CD8-positive, alpha-beta memory T cell (primary cell): ENCODE measurements around the gene EEFSEC. TPM values are rescaled to one million over a fixed set of nuclear protein-coding genes. Genes with fewer than 3 reads are reported as not detected.

Experiments used
- CTCF ChIA-PET: fragments of 350-600 bp; sonication (Branson Sonifier 250); formaldehyde crosslinking; loops from one replicate; lab custom pipeline; 2021; ENCODE audit warnings: antibody characterized with exemption; lab: Charles Lee
- POLR2A ChIA-PET: fragments of 350-600 bp; sonication (Branson Sonifier 250); formaldehyde crosslinking; loops from one replicate; lab custom pipeline; 2021; ENCODE audit warnings: antibody characterized with exemption; lab: Charles Lee
- DNase-seq, 5 donors: peaks; one replicate each; pipeline versions ENCODE4 v3.0.0 to v3.0.0-alpha.2; 2020 to 2022; ENCODE audit warnings: mixed read lengths in 1 of 5
- H3K27ac ChIP-seq: one replicate; pipeline ENCODE4 v1.7.0; 2013; ENCODE audit warnings: low read depth, mild to moderate bottlenecking, low read length, moderate library complexity
- H3K27me3 ChIP-seq: 2 replicates; pipeline ENCODE4 v1.7.0; 2013; ENCODE audit warnings: low read length, mild to moderate bottlenecking; ENCODE audit not compliant: insufficient read depth, poor library complexity, severe bottlenecking
- H3K36me3 ChIP-seq: 2 replicates; pipeline ENCODE4 v1.7.0; 2013; ENCODE audit warnings: mild to moderate bottlenecking, low read length, moderate library complexity; ENCODE audit not compliant: insufficient read depth
- H3K4me1 ChIP-seq: 2 replicates; pipeline ENCODE4 v1.7.0; 2013; ENCODE audit warnings: mild to moderate bottlenecking, low read length, moderate library complexity; ENCODE audit not compliant: insufficient read depth
- H3K4me3 ChIP-seq: 2 replicates; pipeline ENCODE4 v1.7.0; 2013; ENCODE audit warnings: mild to moderate bottlenecking, low read length
- H3K9me3 ChIP-seq: 2 replicates; pipeline ENCODE4 v1.7.0; 2013; ENCODE audit warnings: mild to moderate bottlenecking, low read length
- H3K27ac Mint-ChIP-seq, 8 donors: one replicate each; pipeline ENCODE4 v1.8.0; 2020 to 2021; ENCODE audit warnings: mixed read lengths in 8 of 8, mild to moderate bottlenecking in 6 of 8, inconsistent platforms in 3 of 8, moderate library complexity in 3 of 8
- H3K27me3 Mint-ChIP-seq, 2 donors: one replicate each; pipeline ENCODE4 v1.8.0; 2020 to 2021; ENCODE audit warnings: mixed read lengths in 2 of 2, mild to moderate bottlenecking in 1 of 2, moderate library complexity in 1 of 2
- H3K36me3 Mint-ChIP-seq, 3 donors: one replicate each; pipeline ENCODE4 v1.8.0; 2020 to 2021; ENCODE audit warnings: mixed read lengths in 3 of 3, inconsistent platforms in 1 of 3, mild to moderate bottlenecking in 1 of 3
- H3K4me1 Mint-ChIP-seq, 3 donors: one replicate each; pipeline ENCODE4 v1.8.0; 2020 to 2021; ENCODE audit warnings: mixed read lengths in 3 of 3, inconsistent platforms in 1 of 3, mild to moderate bottlenecking in 1 of 3
- H3K4me3 Mint-ChIP-seq, 7 donors: one replicate each; pipeline ENCODE4 v1.8.0; 2020 to 2021; ENCODE audit warnings: mixed read lengths in 7 of 7, mild to moderate bottlenecking in 6 of 7, moderate library complexity in 4 of 7, inconsistent platforms in 2 of 7
- H3K9me3 Mint-ChIP-seq, 5 donors: one replicate each; pipeline ENCODE4 v1.8.0; 2020 to 2022; ENCODE audit warnings: mixed read lengths in 5 of 5, mild to moderate bottlenecking in 3 of 5, moderate library complexity in 2 of 5, inconsistent platforms in 1 of 5
- polyA plus RNA-seq: library from polyadenylated mRNA; unstranded; fragments of 300-500 nt; fragmentation: Illumina TruSeq; gene quantifications from one replicate; pipeline ENCODE4 v1.2.3, GENCODE V29; 2021
- total RNA-seq, 2 experiments: library from RNA; stranded (reverse); gene quantifications; one replicate each; pipeline ENCODE4 v1.2.3, GENCODE V29; 2021

EEFSEC gene
- total and polyA plus RNA-seq, 3 experiments from 2014 or later: 20.4 to 28.6 (median 21.8) TPM

- ChIA-PET CTCF (no interaction called here), POLR2A (no interaction called here)
- H3K9me3 Mint-ChIP-seq: no peaks in the 10 kb centered on the region
- DNase-seq: no peak
- no peaks in the 10 kb centered on the region for H3K4me1 ChIP-seq
- H3K27ac Mint-ChIP-seq: no peak overlapping the region
- H3K4me3 ChIP-seq: no peak overlapping the region
- no peaks in the 10 kb centered on the region for H3K36me3 ChIP-seq
- no peaks in the 10 kb centered on the region for H3K27me3 ChIP-seq
- peaks cover 0 to 1% of the 10 kb centered on the region in 2 donors for H3K27me3 Mint-ChIP-seq
- H3K9me3 ChIP-seq: no peaks in the 10 kb centered on the region
- H3K4me3 Mint-ChIP-seq: no peak overlapping the region
- H3K36me3 Mint-ChIP-seq: peaks cover 5 to 27% (median 14%) of the 10 kb centered on the region in 3 donors
- H3K4me1 Mint-ChIP-seq: peaks cover 3 to 6% (median 4%) of the 10 kb centered on the region in 3 donors
- no peak overlapping the region for H3K27ac ChIP-seq
Measured at GRCh38 chr3:128196647-128197046, 43.4 kb downstream of the EEFSEC start.

- DNase-seq: no peak
- ChIA-PET CTCF (no interaction called here), POLR2A (no interaction called here)
- H3K9me3 Mint-ChIP-seq: no peaks in the 10 kb centered on the region
- H3K36me3 Mint-ChIP-seq: peaks cover 10 to 34% (median 14%) of the 10 kb centered on the region in 3 donors
- Histone ChIP-seq H3K4me1 (no peaks in the 10 kb centered on the region), H3K9me3 (no peaks in the 10 kb centered on the region), H3K36me3 (no peaks in the 10 kb centered on the region), H3K27me3 (no peaks in the 10 kb centered on the region), H3K4me3 (no peak overlapping the region), H3K27ac (no peak overlapping the region)
- H3K27me3 Mint-ChIP-seq: peaks cover 0 to 1% of the 10 kb centered on the region in 2 donors
- no peak overlapping the region for H3K4me3 Mint-ChIP-seq
- peaks cover 3 to 6% (median 4%) of the 10 kb centered on the region in 3 donors for H3K4me1 Mint-ChIP-seq
- no peak overlapping the region for H3K27ac Mint-ChIP-seq
Measured at GRCh38 chr3:128197855-128198254, 44.6 kb downstream of the EEFSEC start.

GRCh38 chr3:128198313-128198712, 45.0 kb downstream of the EEFSEC start:
- ChIA-PET POLR2A (no interaction called here), CTCF (no interaction called here)
- Histone ChIP-seq H3K27me3 (no peaks in the 10 kb centered on the region), H3K9me3 (no peaks in the 10 kb centered on the region), H3K27ac (no peak overlapping the region), H3K4me3 (no peak overlapping the region), H3K36me3 (no peaks in the 10 kb centered on the region), H3K4me1 (no peaks in the 10 kb centered on the region)
- Mint-ChIP-seq H3K27ac (peak overlapping the region in 1 of 8 donors; percentile 8), H3K4me3 (no peak overlapping the region), H3K36me3 (peaks cover 14 to 39% (median 14%) of the 10 kb centered on the region in 3 donors), H3K4me1 (peaks cover 4 to 6% (median 5%) of the 10 kb centered on the region in 3 donors), H3K27me3 (peaks cover 0 to 1% of the 10 kb centered on the region in 2 donors), H3K9me3 (no peaks in the 10 kb centered on the region)
- no peak for DNase-seq

- H3K4me3 Mint-ChIP-seq: no peak overlapping the region
- H3K36me3 Mint-ChIP-seq: peaks cover 14 to 41% (median 15%) of the 10 kb centered on the region in 3 donors
Measured at GRCh38 chr3:128199110-128199509, 45.8 kb downstream of the EEFSEC start.

GRCh38 chr3:128201158-128201755, 48.0 kb downstream of the EEFSEC start:
- Histone ChIP-seq H3K36me3 (no peaks in the 10 kb centered on the region), H3K4me1 (no peaks in the 10 kb centered on the region), H3K27me3 (no peaks in the 10 kb centered on the region), H3K4me3 (no peak overlapping the region), H3K27ac (no peak overlapping the region), H3K9me3 (no peaks in the 10 kb centered on the region)
- H3K27me3 Mint-ChIP-seq: peaks cover 0 to 1% of the 10 kb centered on the region in 2 donors
- no peak for DNase-seq
- ChIA-PET CTCF (no interaction called here), POLR2A (no interaction called here)
- no peak overlapping the region for H3K27ac Mint-ChIP-seq
- peaks cover 12 to 43% (median 15%) of the 10 kb centered on the region in 3 donors for H3K36me3 Mint-ChIP-seq
- H3K9me3 Mint-ChIP-seq: no peaks in the 10 kb centered on the region
- no peak overlapping the region for H3K4me3 Mint-ChIP-seq
- peaks cover 6% of the 10 kb centered on the region in 3 donors for H3K4me1 Mint-ChIP-seq

More at GRCh38 chr3:128199110-128199509, 45.8 kb downstream of the EEFSEC start:
- ChIA-PET POLR2A (no interaction called here), CTCF (interaction anchor here (1.2 kb wide), 1 partner anchor 9 kb away, joined by 3 read pairs; no protein-coding TSS in a partner anchor)
- Mint-ChIP-seq H3K27ac (no peak overlapping the region), H3K4me1 (peaks cover 4 to 6% (median 4%) of the 10 kb centered on the region in 3 donors), H3K27me3 (peaks cover 0 to 1% of the 10 kb centered on the region in 2 donors), H3K9me3 (no peaks in the 10 kb centered on the region)
- H3K4me3 ChIP-seq: no peak overlapping the region
- H3K4me1 ChIP-seq: no peaks in the 10 kb centered on the region
- no peaks in the 10 kb centered on the region for H3K9me3 ChIP-seq
- no peak for DNase-seq
- H3K36me3 ChIP-seq: no peaks in the 10 kb centered on the region
- no peak overlapping the region for H3K27ac ChIP-seq
- no peaks in the 10 kb centered on the region for H3K27me3 ChIP-seq

- no peaks in the 10 kb centered on the region for H3K4me1 ChIP-seq
- Mint-ChIP-seq H3K4me3 (no peak overlapping the region), H3K9me3 (no peaks in the 10 kb centered on the region), H3K27ac (no peak overlapping the region), H3K4me1 (peaks cover 4 to 12% (median 7%) of the 10 kb centered on the region in 3 donors), H3K27me3 (no peaks in the 10 kb centered on the region), H3K36me3 (peaks cover 12 to 31% (median 15%) of the 10 kb centered on the region in 3 donors)
- CTCF ChIA-PET: no interaction called here
- POLR2A ChIA-PET: no interaction called here
- DNase-seq: no peak
- no peak overlapping the region for H3K27ac ChIP-seq
- H3K27me3 ChIP-seq: no peaks in the 10 kb centered on the region
- no peaks in the 10 kb centered on the region for H3K36me3 ChIP-seq
- H3K4me3 ChIP-seq: no peak overlapping the region
- no peaks in the 10 kb centered on the region for H3K9me3 ChIP-seq
Measured at GRCh38 chr3:128203169-128203568, 49.9 kb downstream of the EEFSEC start.

- H3K4me1 Mint-ChIP-seq: peaks cover 5 to 16% (median 9%) of the 10 kb centered on the region in 3 donors
Measured at GRCh38 chr3:128205558-128206145, 52.4 kb downstream of the EEFSEC start.

GRCh38 chr3:128207951-128208350, 54.7 kb downstream of the EEFSEC start:
- no peaks in the 10 kb centered on the region for H3K9me3 ChIP-seq
- Mint-ChIP-seq H3K27me3 (no peaks in the 10 kb centered on the region), H3K9me3 (no peaks in the 10 kb centered on the region), H3K27ac (no peak overlapping the region), H3K4me1 (peaks cover 5 to 19% (median 8%) of the 10 kb centered on the region in 3 donors), H3K4me3 (no peak overlapping the region), H3K36me3 (peaks cover 5 to 12% (median 10%) of the 10 kb centered on the region in 3 donors)
- H3K4me3 ChIP-seq: no peak overlapping the region
- H3K27ac ChIP-seq: no peak overlapping the region
- CTCF ChIA-PET: no interaction called here
- POLR2A ChIA-PET: no interaction called here
- no peak for DNase-seq
- H3K27me3 ChIP-seq: no peaks in the 10 kb centered on the region
- no peaks in the 10 kb centered on the region for H3K4me1 ChIP-seq
- H3K36me3 ChIP-seq: no peaks in the 10 kb centered on the region

More at GRCh38 chr3:128205558-128206145, 52.4 kb downstream of the EEFSEC start:
- Histone ChIP-seq H3K36me3 (no peaks in the 10 kb centered on the region), H3K4me3 (no peak overlapping the region), H3K9me3 (no peaks in the 10 kb centered on the region), H3K27me3 (no peaks in the 10 kb centered on the region), H3K4me1 (no peaks in the 10 kb centered on the region), H3K27ac (no peak overlapping the region)
- Mint-ChIP-seq H3K36me3 (peaks cover 9 to 22% (median 12%) of the 10 kb centered on the region in 3 donors), H3K4me3 (no peak overlapping the region), H3K27ac (peak overlapping the region in 1 of 8 donors; percentile 77), H3K27me3 (no peaks in the 10 kb centered on the region), H3K9me3 (no peaks in the 10 kb centered on the region)
- CTCF ChIA-PET: no interaction called here
- POLR2A ChIA-PET: no interaction called here
- no peak for DNase-seq
